Gastroesophageal sphincter (tissue), 3 donors: ENCODE measurements around the gene CHST10.

ENCODE experiments used
- EP300 ChIP-seq: sonication (generic); formaldehyde crosslinking; IDR thresholded peaks from one replicate; pipeline ENCODE4 v1.6.1; 2017; ENCODE audit warnings: antibody characterized with exemption, mild to moderate bottlenecking
- POLR2A ChIP-seq, 2 donors: fragments of 450-650 bp; IDR thresholded peaks; one replicate each; pipeline ENCODE4 v1.6.1; 2017; ENCODE audit warnings: antibody characterized with exemption in 2 of 2, mild to moderate bottlenecking in 2 of 2, moderate library complexity in 1 of 2
- POLR2AphosphoS5 ChIP-seq: sonication (generic); formaldehyde crosslinking; IDR thresholded peaks from one replicate; pipeline ENCODE4 v1.6.1; 2017; ENCODE audit warnings: antibody characterized with exemption
- TF ChIP-seq, protein P1 (sequence below), 4 experiments: fragments of 200-600 bp in 2 of 4; fragments of 450-650 bp in 2 of 4; sonication (generic) in 1 of 4; IDR thresholded peaks; one replicate each; pipeline ENCODE4 v1.5.1; 2017 to 2019; ENCODE audit warnings: antibody characterized with exemption in 4 of 4, mild to moderate bottlenecking in 2 of 4, moderate library complexity in 2 of 4

DNA sequence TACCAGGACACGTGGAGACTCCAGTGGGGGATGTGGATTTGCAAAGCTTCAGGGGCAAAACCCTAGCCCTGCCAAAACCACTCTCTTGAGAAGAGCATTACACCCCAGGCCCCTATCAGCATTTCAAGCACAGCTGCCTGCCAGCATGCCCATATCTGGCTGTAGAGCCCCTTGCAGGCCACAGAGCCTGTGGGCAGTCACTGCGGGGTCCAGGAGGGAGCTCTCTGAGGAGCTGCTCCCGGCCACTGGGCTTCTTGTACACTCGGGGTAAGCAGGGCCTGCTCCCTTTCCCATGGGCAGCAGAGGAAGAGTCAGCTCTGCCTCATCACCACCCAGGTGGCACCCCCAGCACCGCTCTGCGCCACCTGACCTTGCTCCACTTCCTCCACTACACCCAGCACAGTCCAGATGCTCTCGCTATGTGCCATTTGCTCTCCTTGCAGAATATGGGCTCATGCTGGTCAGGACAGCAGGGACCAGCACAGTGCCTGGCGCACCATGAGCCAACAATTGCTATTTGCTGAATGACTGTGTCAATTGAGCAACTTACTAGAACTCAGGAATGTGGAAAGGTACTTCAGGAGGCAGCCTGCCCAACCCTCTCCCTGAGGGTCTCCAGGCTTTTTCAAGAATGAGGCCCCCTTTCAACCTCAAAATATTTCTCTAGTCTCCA lies 7.4 kb downstream of the CHST10 start:
- TF ChIP-seq, protein P1, sequence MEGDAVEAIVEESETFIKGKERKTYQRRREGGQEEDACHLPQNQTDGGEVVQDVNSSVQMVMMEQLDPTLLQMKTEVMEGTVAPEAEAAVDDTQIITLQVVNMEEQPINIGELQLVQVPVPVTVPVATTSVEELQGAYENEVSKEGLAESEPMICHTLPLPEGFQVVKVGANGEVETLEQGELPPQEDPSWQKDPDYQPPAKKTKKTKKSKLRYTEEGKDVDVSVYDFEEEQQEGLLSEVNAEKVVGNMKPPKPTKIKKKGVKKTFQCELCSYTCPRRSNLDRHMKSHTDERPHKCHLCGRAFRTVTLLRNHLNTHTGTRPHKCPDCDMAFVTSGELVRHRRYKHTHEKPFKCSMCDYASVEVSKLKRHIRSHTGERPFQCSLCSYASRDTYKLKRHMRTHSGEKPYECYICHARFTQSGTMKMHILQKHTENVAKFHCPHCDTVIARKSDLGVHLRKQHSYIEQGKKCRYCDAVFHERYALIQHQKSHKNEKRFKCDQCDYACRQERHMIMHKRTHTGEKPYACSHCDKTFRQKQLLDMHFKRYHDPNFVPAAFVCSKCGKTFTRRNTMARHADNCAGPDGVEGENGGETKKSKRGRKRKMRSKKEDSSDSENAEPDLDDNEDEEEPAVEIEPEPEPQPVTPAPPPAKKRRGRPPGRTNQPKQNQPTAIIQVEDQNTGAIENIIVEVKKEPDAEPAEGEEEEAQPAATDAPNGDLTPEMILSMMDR (IDR thresholded peaks at IDR 0.05): no peak
- TF ChIP-seq POLR2A (IDR thresholded peaks at IDR 0.05) (no peak), POLR2AphosphoS5 (no peak), EP300 (no peak)
